Colonic mucosa (tissue), 4 donors: Measurements from ENCODE around the gene KIF27. TPM values are rescaled to one million over a fixed set of nuclear protein-coding genes. Genes with fewer than 3 reads are reported as not detected.
"Not testable (repeated sequence)": the region's sequence is repeated elsewhere in the genome, so short reads cannot be mapped to it uniquely, and the experiment has no call there.

Source experiments
- DNase-seq: peaks from one replicate; pipeline ENCODE4 v3.0.0-alpha.2; 2020
- H3K27ac ChIP-seq: fragments of 200-600 bp; one replicate; pipeline ENCODE4 v1.8.0; 2021
- H3K27me3 ChIP-seq: fragments of 200-600 bp; one replicate; pipeline ENCODE4 v1.8.0; 2021
- H3K36me3 ChIP-seq: fragments of 200-600 bp; one replicate; pipeline ENCODE4 v1.8.0; 2021
- H3K4me1 ChIP-seq: fragments of 200-600 bp; one replicate; pipeline ENCODE4 v1.8.0; 2021; ENCODE audit warnings: mild to moderate bottlenecking
- H3K4me3 ChIP-seq: fragments of 200-600 bp; one replicate; pipeline ENCODE4 v1.8.0; 2021
- H3K9ac ChIP-seq, 2 donors: one replicate each; pipeline ENCODE4 v1.7.0; 2013; ENCODE audit warnings: control low read depth in 2 of 2, low read depth in 2 of 2, low read length in 2 of 2
- H3K9me3 ChIP-seq: fragments of 200-600 bp; one replicate; pipeline ENCODE4 v1.8.0; 2021
- intact Hi-C: fragments of 100-400 bp; cut with DNase I; formaldehyde crosslinking; loops from one replicate; pipeline ENCODE4 v1.14.1; 2022
- total RNA-seq, 2 donors: library from RNA; stranded (reverse); fragmentation: NEBNext Ultra II Directional in 1 of 2; extraction: Animal tissue kit (Norgen Biotek cat#: 25700) in 1 of 2; gene quantifications; one replicate each; pipeline ENCODE4 v1.2.1, GENCODE V29; 2021
- TF ChIP-seq, protein P1 (sequence below): fragments of 200-600 bp; IDR thresholded peaks from one replicate; pipeline ENCODE4 v1.8.0; 2022; ENCODE audit warnings: antibody characterized with exemption, mild to moderate bottlenecking
- donor health status: healthy.
- donor health status: DM: no; HTN: no; CAD: no.
- donor health status: DM: no; HTN: no; CAD: no.

The KIF27 gene
- total RNA-seq, 2 donors from 2014 or later, result 3.0 to 4.0 TPM

GRCh38 chr9:83824986-83825623 lies 96.1 kb downstream of the KIF27 start:
- H3K9me3 ChIP-seq, intact Hi-C loops, H3K27me3 ChIP-seq, H3K9ac ChIP-seq, H3K36me3 ChIP-seq, H3K4me1 ChIP-seq, H3K4me3 ChIP-seq, DNase-seq, H3K27ac ChIP-seq: not testable (repeated sequence)

- intact Hi-C loops, H3K36me3 ChIP-seq: not testable (repeated sequence)
- peak; percentile 80 for DNase-seq
Observed at GRCh38 chr9:83817356-83818278, 103.6 kb downstream of the KIF27 start, which contains the start of gene GKAP1. Gene GKAP1 (minus strand): TSS chr9:83817769. CDS start chr9:83806517, 11,252 bp downstream.

GRCh38 chr9:83817011-83817355 lies 104.2 kb downstream of the KIF27 start:
- H3K36me3 ChIP-seq, H3K4me1 ChIP-seq, H3K27me3 ChIP-seq, intact Hi-C loops, H3K9me3 ChIP-seq: not testable (repeated sequence)
- peak overlapping the region; percentile 65 for H3K4me3 ChIP-seq
- H3K9ac ChIP-seq, result peak overlapping the region in 1 of 2 donors; percentile 81
- H3K27ac ChIP-seq, result peak overlapping the region; percentile 71
- DNase-seq, result peak; percentile 37

More at GRCh38 chr9:83817356-83818278, 103.6 kb downstream of the KIF27 start, which contains the start of gene GKAP1:
- not testable (repeated sequence) for H3K4me1 ChIP-seq, H3K27me3 ChIP-seq, H3K9me3 ChIP-seq
- Histone ChIP-seq H3K27ac (peak within 1 kb of the TSS; percentile 71), H3K9ac (peak within 1 kb of the TSS in 1 of 2 donors; percentile 81), H3K4me3 (peak within 1 kb of the TSS; percentile 65)

DNA sequence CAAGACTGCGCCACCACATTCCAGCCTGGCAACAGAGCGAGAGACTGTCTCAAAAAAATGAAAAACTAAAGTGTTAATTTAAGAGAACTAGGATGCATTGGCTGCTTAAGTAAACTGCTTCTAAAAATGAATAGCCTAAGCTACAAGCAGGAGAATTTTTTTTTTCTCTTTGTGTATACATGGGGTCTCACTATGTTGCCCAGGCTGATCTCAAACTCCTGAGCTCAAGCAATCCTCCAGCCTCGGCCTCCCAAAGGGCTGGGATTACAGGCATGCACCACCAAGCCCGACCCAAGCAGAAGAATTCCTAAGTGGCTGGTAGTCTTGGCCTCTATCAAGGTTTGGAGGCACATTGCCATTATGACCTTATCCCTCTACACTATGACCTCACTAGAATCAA lies 106.1 kb downstream of the KIF27 start:
- H3K4me3 ChIP-seq, intact Hi-C loops, DNase-seq, H3K27me3 ChIP-seq, H3K4me1 ChIP-seq, H3K36me3 ChIP-seq, H3K9me3 ChIP-seq, H3K27ac ChIP-seq, H3K9ac ChIP-seq: not testable (repeated sequence)

- DNase-seq, H3K4me3 ChIP-seq, H3K9ac ChIP-seq, H3K27me3 ChIP-seq, H3K27ac ChIP-seq, H3K4me1 ChIP-seq, H3K36me3 ChIP-seq, intact Hi-C loops, H3K9me3 ChIP-seq: not testable (repeated sequence)
Observed at GRCh38 chr9:83809213-83809612, 112.0 kb downstream of the KIF27 start.

DNA sequence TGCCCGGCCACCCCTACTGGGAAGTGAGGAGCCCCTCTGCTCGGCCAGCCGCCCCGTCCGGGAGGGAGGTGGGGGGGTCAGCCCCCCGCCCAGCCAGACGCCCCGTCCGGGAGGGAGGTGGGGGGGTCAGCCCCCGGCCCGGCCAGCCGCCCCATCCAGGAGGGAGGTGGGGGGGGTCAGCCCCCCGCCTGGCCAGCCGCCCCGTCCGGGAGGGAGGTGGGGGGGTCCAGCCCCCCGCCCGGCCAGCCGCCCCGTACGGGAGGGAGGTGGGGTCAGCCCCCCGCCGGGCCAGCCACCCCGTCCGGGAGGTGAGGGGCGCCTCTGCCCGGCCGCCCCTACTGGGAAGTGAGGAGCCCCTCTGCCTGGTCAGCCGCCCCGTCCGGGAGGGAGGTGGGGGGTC lies 116.8 kb downstream of the KIF27 start:
- H3K4me1 ChIP-seq, DNase-seq: not testable (repeated sequence)

GRCh38 chr9:83803941-83804340 lies 117.3 kb downstream of the KIF27 start:
- H3K27ac ChIP-seq, H3K4me3 ChIP-seq, H3K27me3 ChIP-seq, H3K9me3 ChIP-seq, H3K36me3 ChIP-seq, DNase-seq, intact Hi-C loops, H3K4me1 ChIP-seq, H3K9ac ChIP-seq: not testable (repeated sequence)

More for the DNA sequence above, 116.8 kb downstream of the KIF27 start:
- H3K27me3 ChIP-seq, H3K36me3 ChIP-seq, H3K9ac ChIP-seq, intact Hi-C loops, H3K4me3 ChIP-seq, H3K9me3 ChIP-seq, H3K27ac ChIP-seq: not testable (repeated sequence)

DNA sequence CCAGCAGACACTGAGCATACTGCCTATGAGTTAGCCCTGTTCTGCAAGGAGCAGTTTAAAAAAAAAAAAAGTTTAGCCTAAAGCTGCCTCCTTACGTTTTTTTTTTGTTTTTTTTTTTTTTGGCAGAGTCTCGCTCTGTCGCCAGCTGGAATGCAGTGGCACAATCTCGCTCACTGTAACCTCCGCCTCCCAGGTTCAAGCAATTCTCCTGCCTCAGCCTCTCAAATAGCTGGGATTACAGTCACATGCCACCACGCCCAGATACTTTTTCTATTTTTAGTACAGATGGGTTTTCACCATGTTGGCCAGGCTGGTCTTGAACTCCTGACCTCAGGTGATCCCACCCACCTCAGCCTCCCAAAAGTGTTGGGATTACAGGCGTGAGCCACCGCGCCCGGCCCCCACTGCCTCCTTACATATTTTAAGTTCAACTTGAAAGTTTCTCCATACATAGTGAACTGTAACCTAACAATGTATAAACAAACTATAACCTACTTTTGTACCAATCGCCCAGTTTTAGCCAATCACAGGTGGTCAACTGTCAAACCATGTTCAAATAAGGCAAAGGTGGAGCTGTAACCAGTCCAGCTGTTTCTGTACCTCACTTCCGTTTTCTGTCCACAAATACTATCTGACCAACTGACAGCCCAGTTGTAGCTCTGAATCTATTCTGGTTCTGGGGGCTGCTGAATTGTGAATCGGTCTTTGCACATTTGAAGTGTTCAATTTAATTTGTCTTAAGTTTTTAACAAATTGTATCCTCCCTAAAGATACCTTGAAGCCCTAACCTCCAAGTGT lies 120.8 kb downstream of the KIF27 start:
- no peaks in the 10 kb centered on the region for H3K36me3 ChIP-seq
- DNase-seq, result no peak
- no peaks in the 10 kb centered on the region for H3K4me1 ChIP-seq
- no peak overlapping the region for H3K4me3 ChIP-seq
- intact Hi-C loops, result no loop called here
- H3K27ac ChIP-seq, result no peak overlapping the region
- H3K27me3 ChIP-seq, result no peaks in the 10 kb centered on the region
- H3K9ac ChIP-seq, result no peak overlapping the region
- TF ChIP-seq, protein P1, sequence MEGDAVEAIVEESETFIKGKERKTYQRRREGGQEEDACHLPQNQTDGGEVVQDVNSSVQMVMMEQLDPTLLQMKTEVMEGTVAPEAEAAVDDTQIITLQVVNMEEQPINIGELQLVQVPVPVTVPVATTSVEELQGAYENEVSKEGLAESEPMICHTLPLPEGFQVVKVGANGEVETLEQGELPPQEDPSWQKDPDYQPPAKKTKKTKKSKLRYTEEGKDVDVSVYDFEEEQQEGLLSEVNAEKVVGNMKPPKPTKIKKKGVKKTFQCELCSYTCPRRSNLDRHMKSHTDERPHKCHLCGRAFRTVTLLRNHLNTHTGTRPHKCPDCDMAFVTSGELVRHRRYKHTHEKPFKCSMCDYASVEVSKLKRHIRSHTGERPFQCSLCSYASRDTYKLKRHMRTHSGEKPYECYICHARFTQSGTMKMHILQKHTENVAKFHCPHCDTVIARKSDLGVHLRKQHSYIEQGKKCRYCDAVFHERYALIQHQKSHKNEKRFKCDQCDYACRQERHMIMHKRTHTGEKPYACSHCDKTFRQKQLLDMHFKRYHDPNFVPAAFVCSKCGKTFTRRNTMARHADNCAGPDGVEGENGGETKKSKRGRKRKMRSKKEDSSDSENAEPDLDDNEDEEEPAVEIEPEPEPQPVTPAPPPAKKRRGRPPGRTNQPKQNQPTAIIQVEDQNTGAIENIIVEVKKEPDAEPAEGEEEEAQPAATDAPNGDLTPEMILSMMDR, result no peak
- no peaks in the 10 kb centered on the region for H3K9me3 ChIP-seq
